HCT116 (cell line): ENCODE measurements around the gene SCRN2.

Source experiments
- CEBPB ChIP-seq: IDR thresholded peaks from 2 replicates; pipeline ENCODE4 v1.6.1; 2012; ENCODE audit warnings: low read depth
- CTCF ChIP-seq, 3 experiments: fragments of 200-600 bp in 1 of 3; sonication (generic) in 1 of 3; IDR thresholded peaks in 2 of 3; conservative IDR thresholded peaks in 1 of 3; 2 replicates each; pipeline ENCODE4 v1.5.1; 2012 to 2017; ENCODE audit warnings: low read depth in 2 of 3, low read length in 2 of 3, antibody characterized with exemption in 1 of 3, borderline replicate concordance in 1 of 3, control low read depth in 1 of 3, mild to moderate bottlenecking in 1 of 3, mixed read lengths in 1 of 3, mixed run types in 1 of 3, moderate library complexity in 1 of 3; ENCODE audit not compliant: insufficient read depth in 1 of 3
- EGR1 ChIP-seq: IDR thresholded peaks from 2 replicates; pipeline ENCODE4 v1.6.1; 2012; ENCODE audit warnings: low read depth
- EZH2 ChIP-seq: fragments of 200-600 bp; sonication (generic); IDR thresholded peaks from 2 replicates; pipeline ENCODE4 v1.6.1; 2017; ENCODE audit warnings: antibody characterized with exemption, mixed run types
- EZH2phosphoT487 ChIP-seq: fragments of 200-600 bp; IDR thresholded peaks from 2 replicates; pipeline ENCODE4 v1.6.1; 2018; ENCODE audit warnings: antibody characterized with exemption, borderline replicate concordance
- JUND ChIP-seq: IDR thresholded peaks from 2 replicates; pipeline ENCODE4 v1.6.1; 2012
- POLR2A ChIP-seq: IDR thresholded peaks from 2 replicates; pipeline ENCODE4 v1.7.0; 2011; ENCODE audit warnings: borderline replicate concordance; ENCODE audit not compliant: insufficient read depth, insufficient read length; ENCODE audit errors: extremely low read depth
- POLR2AphosphoS5 ChIP-seq: IDR thresholded peaks from 2 replicates; pipeline ENCODE4 v1.6.1; 2011; ENCODE audit warnings: mild to moderate bottlenecking, low read depth, low read length, moderate library complexity
- RAD21 ChIP-seq: IDR thresholded peaks from 2 replicates; pipeline ENCODE4 v1.6.1; 2012; ENCODE audit warnings: low read depth, mild to moderate bottlenecking
- SIN3A ChIP-seq: IDR thresholded peaks from 2 replicates; pipeline ENCODE4 v1.6.1; 2012; ENCODE audit warnings: low read depth
- ZBTB33 ChIP-seq: IDR thresholded peaks from 2 replicates; pipeline ENCODE4 v1.6.1; 2011; ENCODE audit warnings: mild to moderate bottlenecking, low read length, moderate library complexity; ENCODE audit not compliant: insufficient replicate concordance; ENCODE audit errors: extremely low read depth
- ZFX ChIP-seq: fragments of 450-650 bp; IDR thresholded peaks from 2 replicates; pipeline ENCODE4 v1.6.1; 2017

GRCh38 chr17:47834756-47835155 is 6.3 kb downstream of the SCRN2 start:
- no peak for TF ChIP-seq EZH2
- TF ChIP-seq SIN3A, result no peak
- TF ChIP-seq EZH2phosphoT487, result no peak
- TF ChIP-seq POLR2AphosphoS5, result no peak
- no peak for TF ChIP-seq CTCF (IDR thresholded peaks at IDR 0.05 in 2 of 3, conservative IDR thresholded peaks at IDR 0.05 in 1 of 3; ENCODE audit: borderline replicate concordance in 1 of 3, insufficient read depth in 1 of 3, low read depth in 2 of 3, low read length in 2 of 3)
- no peak for TF ChIP-seq RAD21
- TF ChIP-seq ZBTB33, result no peak
- TF ChIP-seq POLR2A, result no peak
- TF ChIP-seq CEBPB, result no peak
- TF ChIP-seq EGR1, result no peak
- TF ChIP-seq ZFX, result no peak
- TF ChIP-seq JUND, result no peak
